Prostate gland (tissue), 2 donors: Measurements from ENCODE around the gene TEKT1. TPM values are rescaled to one million over a fixed set of nuclear protein-coding genes. Genes with fewer than 3 reads are reported as not detected.
"Not testable (repeated sequence)": the region's sequence is repeated elsewhere in the genome, so short reads cannot be mapped to it uniquely, and the experiment has no call there.

Experiments
- DNase-seq: peaks from one replicate; pipeline ENCODE4 v3.0.0-alpha.2; 2019; ENCODE audit warnings: low spot score
- H3K27ac ChIP-seq, 2 donors: fragments of 200-600 bp; sonication (generic); 2 replicates each; pipeline ENCODE4 v1.5.1; 2017 to 2019
- H3K27me3 ChIP-seq: fragments of 200-600 bp; sonication (generic); replicated peaks from 2 replicates; pipeline ENCODE4 v1.5.1; 2019; ENCODE audit not compliant: insufficient read depth
- H3K36me3 ChIP-seq, 2 donors: fragments of 200-600 bp; sonication (generic); 1 replicate in 1 of 2; 2 replicates in 1 of 2; pipeline versions ENCODE4 v1.5.1 to v1.8.1; 2017 to 2019
- H3K4me1 ChIP-seq: fragments of 200-600 bp; sonication (generic); replicated peaks from 2 replicates; pipeline ENCODE4 v1.5.1; 2019
- H3K4me3 ChIP-seq, 2 donors: fragments of 200-600 bp; sonication (generic); 2 replicates each; pipeline ENCODE4 v1.5.1; 2017 to 2019
- H3K9me3 ChIP-seq: fragments of 200-600 bp; sonication (generic); 2 replicates; pipeline ENCODE4 v1.5.1; 2017
- POLR2A ChIP-seq: fragments of 450-650 bp; IDR thresholded peaks from one replicate; pipeline ENCODE4 v1.6.1; 2016; ENCODE audit warnings: antibody characterized with exemption, mild to moderate bottlenecking
- POLR2AphosphoS5 ChIP-seq: sonication (generic); formaldehyde crosslinking; IDR thresholded peaks from one replicate; pipeline ENCODE4 v1.6.1; 2017; ENCODE audit warnings: antibody characterized with exemption
- WGBS: methylation state at CpG from one replicate; pipeline ENCODE4 v1.1.5; 2018; 5-methylcytosine and 5-hydroxymethylcytosine counted together
- intact Hi-C: fragments of 100-400 bp; cut with DNase I; formaldehyde crosslinking; loops from one replicate; pipeline ENCODE4 v1.14.2; 2022
- total RNA-seq, 2 donors: library from RNA; depleted of rRNA; stranded (reverse); fragments of >200 nt; gene quantifications; one replicate each; pipeline ENCODE4 v1.1.0, GENCODE V29; 2016
- TF ChIP-seq, protein P1 (sequence below), 4 experiments: fragments of 200-600 bp in 2 of 4; fragments of 450-650 bp in 2 of 4; sonication (generic) in 2 of 4; IDR thresholded peaks; 1 replicate in 3 of 4; 2 replicates in 1 of 4; pipeline ENCODE4 v1.5.1; 2016 to 2019; ENCODE audit warnings: antibody characterized with exemption in 4 of 4, mild to moderate bottlenecking in 2 of 4, moderate library complexity in 2 of 4

Gene TEKT1
- total RNA-seq, 2 donors from 2014 or later: 1.4 TPM; not detected in 1

DNA sequence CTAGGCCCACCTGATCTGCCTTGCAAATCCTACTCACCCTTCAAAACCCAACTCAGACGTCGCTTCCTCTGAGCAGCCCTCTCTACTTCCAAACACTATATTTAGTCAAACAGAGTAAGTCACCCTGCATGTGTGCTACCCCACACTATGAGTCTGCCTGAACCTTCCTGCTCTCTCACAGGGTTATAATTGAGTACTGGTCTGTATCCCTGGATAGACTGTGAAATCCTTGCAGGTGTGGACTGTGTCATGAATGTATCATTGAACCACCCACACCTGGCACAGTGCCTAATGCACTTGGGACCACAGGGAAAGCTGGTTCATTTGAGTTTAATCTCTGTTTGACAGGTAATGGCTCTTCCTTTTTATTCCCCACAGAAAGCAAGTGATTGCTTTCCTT is 52.1 kb downstream of the TEKT1 start:
- WGBS: 60% methylated on average over 2 of the region's 2 CpGs
- H3K27me3 ChIP-seq: no peaks in the 10 kb centered on the region
- H3K27ac ChIP-seq: no peak overlapping the region
- H3K36me3 ChIP-seq: no peaks in the 10 kb centered on the region
- no peaks in the 10 kb centered on the region for H3K9me3 ChIP-seq
- DNase-seq: no peak
- H3K4me3 ChIP-seq: no peak overlapping the region
- no peaks in the 10 kb centered on the region for H3K4me1 ChIP-seq
- no peak for TF ChIP-seq POLR2A
- TF ChIP-seq, protein P1, sequence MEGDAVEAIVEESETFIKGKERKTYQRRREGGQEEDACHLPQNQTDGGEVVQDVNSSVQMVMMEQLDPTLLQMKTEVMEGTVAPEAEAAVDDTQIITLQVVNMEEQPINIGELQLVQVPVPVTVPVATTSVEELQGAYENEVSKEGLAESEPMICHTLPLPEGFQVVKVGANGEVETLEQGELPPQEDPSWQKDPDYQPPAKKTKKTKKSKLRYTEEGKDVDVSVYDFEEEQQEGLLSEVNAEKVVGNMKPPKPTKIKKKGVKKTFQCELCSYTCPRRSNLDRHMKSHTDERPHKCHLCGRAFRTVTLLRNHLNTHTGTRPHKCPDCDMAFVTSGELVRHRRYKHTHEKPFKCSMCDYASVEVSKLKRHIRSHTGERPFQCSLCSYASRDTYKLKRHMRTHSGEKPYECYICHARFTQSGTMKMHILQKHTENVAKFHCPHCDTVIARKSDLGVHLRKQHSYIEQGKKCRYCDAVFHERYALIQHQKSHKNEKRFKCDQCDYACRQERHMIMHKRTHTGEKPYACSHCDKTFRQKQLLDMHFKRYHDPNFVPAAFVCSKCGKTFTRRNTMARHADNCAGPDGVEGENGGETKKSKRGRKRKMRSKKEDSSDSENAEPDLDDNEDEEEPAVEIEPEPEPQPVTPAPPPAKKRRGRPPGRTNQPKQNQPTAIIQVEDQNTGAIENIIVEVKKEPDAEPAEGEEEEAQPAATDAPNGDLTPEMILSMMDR (IDR thresholded peaks at IDR 0.05): no peak
- no peak for TF ChIP-seq POLR2AphosphoS5
- intact Hi-C loops: no loop called here

DNA sequence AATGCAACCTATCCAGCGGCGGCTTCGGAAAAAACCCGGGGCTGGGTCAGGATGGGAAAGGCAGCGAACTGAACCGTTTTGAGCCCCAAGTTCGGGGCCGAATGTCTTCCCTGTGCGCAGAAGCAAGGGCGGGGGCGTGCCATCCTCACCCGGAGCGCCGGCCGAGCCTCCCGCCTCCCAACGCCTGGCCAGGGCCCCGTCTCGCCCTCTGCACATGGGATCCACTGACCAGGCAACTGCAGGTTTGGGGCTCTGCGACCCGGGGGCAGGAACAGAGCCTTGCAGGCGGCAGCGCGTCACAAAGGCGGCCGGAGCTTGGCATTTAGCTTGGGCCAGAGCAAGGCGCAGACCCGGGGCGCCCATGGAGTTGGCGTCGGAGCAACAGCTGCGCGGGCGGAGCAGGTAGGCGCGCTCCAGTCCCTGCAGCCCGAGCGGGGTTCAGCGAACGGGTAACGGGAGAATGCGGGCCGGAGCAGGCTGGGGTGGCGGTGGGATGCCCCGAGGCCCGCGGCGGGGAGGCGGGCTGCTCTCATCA is 55.6 kb downstream of the TEKT1 start, which contains the start of gene FBXO39:
Gene FBXO39, plus strand, starts transcription at position 345 of the 535 bp plus-strand sequence. CDS start 3,654 bp downstream, outside the sequence.
- Histone ChIP-seq H3K4me1 (no peaks in the 10 kb centered on the region), H3K36me3 (no peaks in the 10 kb centered on the region), H3K4me3 (no peak within 1 kb of the TSS), H3K9me3 (no peaks in the 10 kb centered on the region), H3K27me3 (no peaks in the 10 kb centered on the region), H3K27ac (no peak within 1 kb of the TSS)
- TF ChIP-seq POLR2A: no peak
- TF ChIP-seq, protein P1 (IDR thresholded peaks at IDR 0.05): no peak
- no peak for TF ChIP-seq POLR2AphosphoS5
- intact Hi-C loops: no loop called here
- 7% methylated on average over 18 of the region's 49 CpGs for WGBS
- DNase-seq: no peak

DNA sequence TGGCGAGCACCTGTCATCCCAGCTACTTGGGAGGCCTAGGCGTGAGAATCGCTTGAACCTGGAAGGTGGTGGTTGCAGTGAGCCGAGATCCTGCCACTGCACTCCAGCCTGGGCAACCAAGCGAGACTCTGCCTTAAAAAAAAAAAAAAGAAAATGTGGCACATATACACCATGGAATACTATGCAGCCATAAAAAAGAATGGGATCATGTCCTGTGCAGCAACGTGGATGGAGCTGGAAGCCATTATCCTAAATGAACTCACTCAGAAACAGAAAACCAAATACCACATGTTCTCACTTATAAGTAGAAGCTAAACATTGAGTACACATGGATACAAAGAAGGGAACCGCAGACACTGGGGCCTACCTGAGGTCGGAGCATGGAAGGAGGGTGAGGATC is 56.6 kb downstream of the TEKT1 start:
- DNase-seq, intact Hi-C loops, H3K4me3 ChIP-seq, H3K27ac ChIP-seq, H3K36me3 ChIP-seq, H3K4me1 ChIP-seq, H3K9me3 ChIP-seq, H3K27me3 ChIP-seq: not testable (repeated sequence)
- WGBS: 90% methylated on average over 8 of the region's 8 CpGs

DNA sequence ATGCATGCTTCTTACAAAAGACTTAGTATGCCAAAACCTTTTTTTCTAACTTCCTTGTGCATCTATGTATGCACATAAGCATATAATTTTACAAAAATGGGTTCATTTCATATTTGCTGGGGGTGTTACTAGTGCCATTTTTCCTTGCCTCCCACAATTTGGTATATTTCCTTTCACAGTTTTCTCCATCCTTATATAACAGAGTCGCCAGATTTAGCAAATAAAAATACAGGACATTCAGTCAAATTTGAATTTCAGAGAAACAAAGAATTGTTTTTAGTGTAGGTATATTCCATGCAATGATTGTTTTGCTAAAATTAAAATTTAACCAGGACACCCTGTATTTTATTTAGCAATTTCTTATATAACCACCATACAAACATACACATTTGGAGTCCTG is 59.5 kb downstream of the TEKT1 start:
- no peak for DNase-seq
- intact Hi-C loops: no loop called here
- H3K36me3 ChIP-seq: no peaks in the 10 kb centered on the region
- no peaks in the 10 kb centered on the region for H3K27me3 ChIP-seq
- no peaks in the 10 kb centered on the region for H3K9me3 ChIP-seq
- H3K4me1 ChIP-seq: no peaks in the 10 kb centered on the region
- H3K27ac ChIP-seq: no peak overlapping the region
- WGBS: 83% methylated on average over 1 of the region's 1 CpG
- H3K4me3 ChIP-seq: no peak overlapping the region
- TF ChIP-seq, protein P1 (IDR thresholded peaks at IDR 0.05): no peak
- TF ChIP-seq POLR2AphosphoS5 (no peak), POLR2A (no peak)

DNA sequence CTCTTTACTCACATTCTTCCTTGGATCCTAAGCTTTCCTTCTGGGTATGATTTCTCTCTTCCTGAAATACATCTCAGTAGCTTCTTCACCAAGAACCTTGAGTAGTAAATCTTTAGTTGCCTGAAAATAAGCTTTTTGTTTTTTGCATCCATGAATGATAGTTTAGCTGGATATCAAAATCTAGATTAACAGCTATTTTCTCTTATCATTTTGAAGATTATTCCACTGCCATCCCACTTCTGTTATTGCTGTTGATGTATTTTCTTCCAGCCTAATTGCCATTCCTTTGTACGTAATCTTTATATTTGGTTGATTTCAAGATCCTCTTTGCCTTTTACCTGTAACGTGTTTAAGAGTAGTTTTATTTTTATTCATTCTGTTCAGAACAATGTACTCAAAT is 63.1 kb downstream of the TEKT1 start:
- Histone ChIP-seq H3K4me1 (no peaks in the 10 kb centered on the region), H3K4me3 (no peak overlapping the region), H3K9me3 (no peaks in the 10 kb centered on the region), H3K27ac (no peak overlapping the region), H3K36me3 (no peaks in the 10 kb centered on the region), H3K27me3 (no peaks in the 10 kb centered on the region)
- intact Hi-C loops: no loop called here
- DNase-seq: no peak
- 95% methylated on average over 2 of the region's 2 CpGs for WGBS
- TF ChIP-seq POLR2A (no peak), POLR2AphosphoS5 (no peak)
- TF ChIP-seq, protein P1 (IDR thresholded peaks at IDR 0.05): no peak
